ENCODE measurements around the gene TMOD2. TPM values are rescaled to one million over a fixed set of nuclear protein-coding genes. Genes with fewer than 3 reads are reported as not detected.

TMOD2 gene
- polyA plus RNA-seq, 3 donors from 2014 or later = 0.18 to 0.27 (median 0.23) TPM

Other genes starting within 250 kb of the TMOD2 start
- gene DMXL2, start 128.8 kb upstream of the TMOD2 start, polyA plus RNA-seq = under 1 TPM in 2 of 3 donors, not detected in 1; 0.06 to 0.47 TPM
- gene SCG3, start 70.1 kb upstream of the TMOD2 start, polyA plus RNA-seq = not detected
- 10 to 100 TPM; 24.9 to 36.2 (median 33.6) TPM for gene LYSMD2, start 13.9 kb upstream of the TMOD2 start, polyA plus RNA-seq
- 10 to 100 TPM; 28.9 to 50.9 (median 38.7) TPM for gene TMOD3, start 78.1 kb downstream of the TMOD2 start, polyA plus RNA-seq
- 10 to 100 TPM; 10.4 to 30.0 (median 16.2) TPM for gene LEO1, start 220.2 kb downstream of the TMOD2 start, polyA plus RNA-seq